K562 (cell line): Measurements from ENCODE around the gene AGL. TPM values are rescaled to one million over a fixed set of nuclear protein-coding genes. Genes with fewer than 3 reads are reported as not detected.

Experiments used
- ATAC-seq: fragments of 200-7000 bp; cut with Tn5 transposase; 3 replicates; pipeline ENCODE4 v1.9.1; 2020; ENCODE audit warnings: moderate library complexity
- BruUV-seq: library from RNA; stranded (reverse); fragments of 400-500 nt; replicated peaks from 2 replicates; lab custom pipeline; 2021; lab: Mats Ljungman, UMichigan
- CTCF ChIA-PET: fragments of 300-600 bp; formaldehyde crosslinking; extraction: SDS; loops from one replicate; lab custom pipeline; 2021; ENCODE audit warnings: low intra/inter-chr PET ratio; lab: Yijun Ruan, JAX
- POLR2A ChIA-PET: fragments of 300-600, 350-650 bp; sonication (Branson Sonifier 250); formaldehyde crosslinking; extraction: SDS; loops from one replicate; lab custom pipeline; 2021; ENCODE audit warnings: antibody characterized with exemption, inconsistent platforms; lab: Yijun Ruan, JAX
- DNase-seq, 4 experiments: peaks; one replicate each; pipeline versions ENCODE4 v3.0.0 to v3.0.0-alpha.2; 2011 to 2018; ENCODE audit warnings: low spot score in 3 of 4, mixed read lengths in 3 of 4; ENCODE audit errors: extremely low read depth in 1 of 4
- FAIRE-seq: peaks from 2 replicates; lab custom pipeline; 2011; peaks lifted over from hg19 to GRCh38; lab: Jason Lieb, UNC
- H2AFZ ChIP-seq: 2 replicates; pipeline ENCODE4 v1.6.0; 2011; ENCODE audit warnings: low read depth, low read length, control low read depth, inconsistent platforms
- H3K27ac ChIP-seq: fragments of 200-600 bp; 3 replicates; pipeline ENCODE4 v1.8.0; 2011; ENCODE audit warnings: low read depth, mild to moderate bottlenecking, control low read depth, inconsistent platforms, low read length, moderate library complexity, mixed read lengths; ENCODE audit errors: extremely low read depth
- H3K27me3 ChIP-seq, 2 experiments: fragments of 300-600 bp in 1 of 2; 2 replicates in 1 of 2; 3 replicates in 1 of 2; pipeline versions ENCODE4 v1.6.0 to v1.8.0; 2011; ENCODE audit warnings: inconsistent platforms in 2 of 2, low read length in 2 of 2, mild to moderate bottlenecking in 1 of 2, mixed read lengths in 1 of 2, moderate library complexity in 1 of 2; ENCODE audit not compliant: control insufficient read depth in 2 of 2, insufficient read depth in 2 of 2
- H3K36me3 ChIP-seq: fragments of 300-600 bp; 3 replicates; pipeline ENCODE4 v1.8.0; 2011; ENCODE audit warnings: mild to moderate bottlenecking, low read length, inconsistent platforms; ENCODE audit not compliant: control insufficient read depth, insufficient read depth
- H3K4me1 ChIP-seq, 2 experiments: fragments of 200-600 bp in 1 of 2; replicated peaks in 1 of 2; 2 replicates in 1 of 2; 3 replicates in 1 of 2; pipeline versions ENCODE4 v1.5.1 to v1.8.0; 2011; ENCODE audit warnings: inconsistent platforms in 2 of 2, low read length in 2 of 2, mild to moderate bottlenecking in 1 of 2, mixed read lengths in 1 of 2, moderate library complexity in 1 of 2; ENCODE audit not compliant: control insufficient read depth in 2 of 2, insufficient read depth in 2 of 2
- H3K4me2 ChIP-seq: 2 replicates; pipeline ENCODE4 v1.6.1; 2011; ENCODE audit warnings: low read length, control low read depth, inconsistent platforms, mixed read lengths; ENCODE audit not compliant: insufficient read depth
- H3K4me3 ChIP-seq: fragments of 200-600 bp; sonication (generic), shearing (Covaris generic); 2 replicates; pipeline ENCODE4 v1.5.1; 2016; ENCODE audit warnings: control low read depth, inconsistent platforms
- H3K79me2 ChIP-seq: fragments of 200-600 bp; 3 replicates; pipeline ENCODE4 v1.8.0; 2011; ENCODE audit warnings: low read length, inconsistent platforms; ENCODE audit not compliant: control insufficient read depth, insufficient read depth
- H3K9ac ChIP-seq, 2 experiments: 2 replicates each; pipeline versions ENCODE4 v1.6.0 to v1.6.1; 2011; ENCODE audit warnings: low read depth in 2 of 2, low read length in 2 of 2, control low read depth in 1 of 2, inconsistent platforms in 1 of 2, mild to moderate bottlenecking in 1 of 2, mixed read lengths in 1 of 2; ENCODE audit not compliant: insufficient read depth in 1 of 2
- H3K9me1 ChIP-seq: one replicate; pipeline ENCODE4 v1.6.0; 2011; ENCODE audit warnings: inconsistent platforms, mild to moderate bottlenecking, low read length, moderate library complexity; ENCODE audit not compliant: control insufficient read depth, insufficient read depth
- H3K9me3 ChIP-seq: replicated peaks from 2 replicates; pipeline ENCODE4 v1.5.1; 2011; ENCODE audit warnings: low read depth, low read length, inconsistent platforms; ENCODE audit not compliant: control insufficient read depth, insufficient read depth
- H4K20me1 ChIP-seq: replicated peaks from 2 replicates; pipeline ENCODE4 v1.6.1; 2011; ENCODE audit warnings: low read length, inconsistent platforms, mixed read lengths; ENCODE audit not compliant: control insufficient read depth, insufficient read depth
- CEBPG ChIP-seq, 3 experiments: fragments of 200-800 bp in 1 of 3; sonication (Bioruptor generic) in 1 of 3; sonication (generic) in 1 of 3; formaldehyde crosslinking in 1 of 3; IDR thresholded peaks in 2 of 3; conservative IDR thresholded peaks in 1 of 3; 2 replicates each; pipeline versions ENCODE4 v1.6.1 to v1.8.0; 2016 to 2022; ENCODE audit warnings: missing compliant biosample characterization in 2 of 3, missing genetic modification characterization in 2 of 3, mild to moderate bottlenecking in 1 of 3, missing genetic modification reagents in 1 of 3
- DDX20 ChIP-seq: fragments of 450-650 bp; IDR thresholded peaks from 2 replicates; pipeline ENCODE4 v1.6.1; 2016; ENCODE audit warnings: missing genetic modification characterization, low read depth, mild to moderate bottlenecking, missing compliant biosample characterization, moderate library complexity
- DNMT1 ChIP-seq: fragments of 450-650 bp; IDR thresholded peaks from 2 replicates; pipeline ENCODE4 v1.6.1; 2016; ENCODE audit warnings: antibody characterized with exemption, mild to moderate bottlenecking
- FOXA1 ChIP-seq: fragments of 450-650 bp; IDR thresholded peaks from 2 replicates; pipeline ENCODE4 v1.6.1; 2016; ENCODE audit warnings: mild to moderate bottlenecking, borderline replicate concordance
- KAT8 ChIP-seq: fragments of 450-650 bp; IDR thresholded peaks from 2 replicates; pipeline ENCODE4 v1.6.1; 2016; ENCODE audit warnings: low read depth, mild to moderate bottlenecking
- LCOR ChIP-seq: sonication (generic); formaldehyde crosslinking; IDR thresholded peaks from 2 replicates; pipeline ENCODE4 v1.8.0; 2022; ENCODE audit warnings: mild to moderate bottlenecking, missing genetic modification reagents
- NR2C1 ChIP-seq, 2 experiments: fragments of 450-650 bp; IDR thresholded peaks; 2 replicates each; pipeline ENCODE4 v1.6.1; 2017; ENCODE audit warnings: mild to moderate bottlenecking in 2 of 2, antibody characterized with exemption in 1 of 2, inconsistent platforms in 1 of 2, missing compliant biosample characterization in 1 of 2, missing genetic modification characterization in 1 of 2
- PRDM10 ChIP-seq: fragments of 450-650 bp; IDR thresholded peaks from 2 replicates; pipeline ENCODE4 v1.6.1; 2018; ENCODE audit not compliant: partially characterized antibody
- RCOR1 ChIP-seq, 2 experiments: IDR thresholded peaks; 2 replicates each; pipeline ENCODE4 v1.6.1; 2012; ENCODE audit warnings: low read depth in 2 of 2, low read length in 2 of 2, borderline replicate concordance in 1 of 2, improper control_type of control experiment in 1 of 2
- SMARCE1 ChIP-seq: fragments of 450-650 bp; IDR thresholded peaks from 2 replicates; pipeline ENCODE4 v1.7.1; 2016; ENCODE audit warnings: mild to moderate bottlenecking
- WGBS: fragments of 100-300 bp; shearing (Covaris generic); methylation state at CpG from one replicate; pipeline ENCODE4 v1.1.6; 2016; ENCODE audit warnings: low coverage, mixed read lengths; ENCODE audit not compliant: insufficient coverage; ENCODE audit errors: missing lambda C conversion rate; 5-methylcytosine and 5-hydroxymethylcytosine counted together
- in situ Hi-C: fragments of 300-500 bp; cut with MboI; formaldehyde crosslinking; loops from 4 replicates; pipeline ENCODE4 v1.15.0; 2018; ENCODE audit warnings: inconsistent platforms, mixed read lengths
- intact Hi-C: fragments of 100-400 bp; cut with micrococcal nuclease; formaldehyde crosslinking; loops from 2 replicates; pipeline ENCODE4 v1.14.2; 2022
- polyA plus RNA-seq, 8 experiments: library from polyadenylated mRNA; depleted of rRNA in 4 of 8; stranded (reverse) in 5 of 8; unstranded in 3 of 8; fragments of >200 nt; fragmentation: Nextera tagmentation in 2 of 8; fragmentation: Illumina TruSeq in 1 of 8; extraction: Ambion mirVana in 2 of 8; extraction: Trizol in 1 of 8; gene quantifications; 2 replicates each; pipeline versions ENCODE4 v1.2.1 to v1.2.3, GENCODE V29; 2011 to 2014; ENCODE audit warnings: inconsistent platforms in 1 of 8, missing spikeins in 1 of 8
- total RNA-seq, 7 experiments: library from RNA; depleted of rRNA in 6 of 7; stranded (reverse); fragments of >200 nt in 6 of 7; fragmentation: Illumina TruSeq in 2 of 7; extraction: Trizol in 2 of 7; gene quantifications; 2 replicates each; pipeline versions ENCODE4 v1.2.1 to v1.2.3, GENCODE V29; 2011 to 2021; ENCODE audit warnings: low replicate concordance in 1 of 7
- TF ChIP-seq, protein P1 (sequence below): fragments of 250-450 bp; sonication (Bioruptor Pico); IDR thresholded peaks from 2 replicates; pipeline ENCODE4 v1.4.0; 2020; ENCODE audit warnings: borderline replicate concordance
- TF ChIP-seq, protein P2 (sequence below): fragments of 250-450 bp; sonication (Bioruptor Pico); IDR thresholded peaks from 2 replicates; pipeline ENCODE4 v1.8.0; 2021; ENCODE audit warnings: borderline replicate concordance, mild to moderate bottlenecking, moderate library complexity; ENCODE audit not compliant: poor library complexity, severe bottlenecking

Gene AGL
- total and polyA plus RNA-seq, 9 of the 15 experiments (the other 6 are each of a cell fraction or from before 2014, with no cell fraction given), result 6.3 to 20.4 (median 12.4) TPM

DNA sequence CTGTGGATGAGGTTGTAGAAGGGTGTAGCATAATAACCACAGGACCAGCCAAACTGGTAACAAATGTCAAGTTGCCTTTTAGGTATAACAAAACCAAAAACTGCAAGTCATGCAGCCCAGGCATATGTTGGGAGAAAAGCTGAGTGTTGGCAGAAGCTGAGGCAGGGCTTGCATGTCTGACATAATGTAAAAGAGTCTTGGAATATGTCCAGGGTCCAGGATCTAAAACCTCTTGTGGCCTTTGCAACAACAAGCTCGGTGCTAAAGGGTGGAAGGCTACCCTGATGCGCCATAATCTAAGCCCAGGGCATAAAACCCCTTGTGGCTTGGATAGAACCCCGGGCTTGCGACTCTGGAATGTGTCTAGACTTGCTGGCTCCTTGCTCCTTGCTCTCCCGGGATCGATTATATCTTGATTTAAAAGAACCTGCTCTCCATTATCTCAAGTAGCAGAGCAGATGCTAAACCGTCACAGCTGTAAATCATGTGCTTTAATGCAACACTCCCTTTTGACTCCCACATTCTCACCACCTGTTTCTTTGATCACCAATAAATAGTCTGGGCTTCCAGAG is 93.1 kb downstream of the AGL start:
- Histone ChIP-seq H3K9me1 (no peaks in the 10 kb centered on the region), H2AFZ (peak overlapping the region; percentile 72), H3K27me3 (no peaks in the 10 kb centered on the region), H3K27ac (peak overlapping the region; percentile 71), H3K4me1 (peaks cover 0 to 20% of the 10 kb centered on the region in 2 experiments; a peak in 4 of 5 replicates), H3K9me3 (no peaks in the 10 kb centered on the region; the same call in 1 of the 2 replicates), H3K4me2 (peak overlapping the region; percentile 58), H3K36me3 (no peaks in the 10 kb centered on the region), H3K4me3 (no peak overlapping the region), H4K20me1 (no peaks in the 10 kb centered on the region), H3K9ac (0 out of 4 replicates have a peak overlapping the region, but pooled peaks of 1 of the 2 experiments have one; percentile 24), H3K79me2 (no peaks in the 10 kb centered on the region)
- DNase-seq (peak in 2 of 4 experiments; percentile 27 to 80), ATAC-seq (peak; percentile 79), FAIRE-seq (peak; percentile 87)
- intact Hi-C loops, result no loop called here
- no TSS peak for BruUV-seq
- in situ Hi-C loops, result no loop called here
- ChIA-PET CTCF (no interaction called here), POLR2A (interaction anchor here (0.5 to 1.5 kb wide), 6 partner anchors 13 to 1074 kb away, joined by 3 to 6 read pairs (median 4); partner anchors contain the start of gene SLC35A3)
- WGBS, result 1% methylated on average over 7 of the region's 7 CpGs
- TF ChIP-seq CEBPG (CRISPR knock-in tag; IDR thresholded peaks at IDR 0.05), result no peak
- no peak for TF ChIP-seq CEBPG (tag; conservative IDR thresholded peaks at IDR 0.05 in 1 of 2, IDR thresholded peaks at IDR 0.05 in 1 of 2)
- TF ChIP-seq LCOR (CRISPR knock-in tag), result no peak
- TF ChIP-seq NR2C1 (IDR thresholded peaks at IDR 0.05), result no peak
- 0 out of 2 replicates have a peak, but pooled peaks have one; percentile 12 for TF ChIP-seq NR2C1 (tag; IDR thresholded peaks at IDR 0.05)
- no peak for TF ChIP-seq KAT8
- peak; percentile 80 for TF ChIP-seq SMARCE1
- no peak for TF ChIP-seq FOXA1
- no peak for TF ChIP-seq DDX20 (tag)
- TF ChIP-seq DNMT1, result no peak
- TF ChIP-seq, protein P1, sequence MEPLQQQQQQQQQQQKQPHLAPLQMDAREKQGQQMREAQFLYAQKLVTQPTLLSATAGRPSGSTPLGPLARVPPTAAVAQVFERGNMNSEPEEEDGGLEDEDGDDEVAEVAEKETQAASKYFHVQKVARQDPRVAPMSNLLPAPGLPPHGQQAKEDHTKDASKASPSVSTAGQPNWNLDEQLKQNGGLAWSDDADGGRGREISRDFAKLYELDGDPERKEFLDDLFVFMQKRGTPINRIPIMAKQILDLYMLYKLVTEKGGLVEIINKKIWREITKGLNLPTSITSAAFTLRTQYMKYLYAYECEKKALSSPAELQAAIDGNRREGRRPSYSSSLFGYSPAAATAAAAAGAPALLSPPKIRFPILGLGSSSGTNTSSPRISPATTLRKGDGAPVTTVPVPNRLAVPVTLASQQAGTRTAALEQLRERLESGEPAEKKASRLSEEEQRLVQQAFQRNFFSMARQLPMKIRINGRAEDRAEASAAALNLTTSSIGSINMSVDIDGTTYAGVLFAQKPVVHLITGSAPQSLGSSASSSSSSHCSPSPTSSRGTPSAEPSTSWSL, result no peak
- TF ChIP-seq, protein P2, sequence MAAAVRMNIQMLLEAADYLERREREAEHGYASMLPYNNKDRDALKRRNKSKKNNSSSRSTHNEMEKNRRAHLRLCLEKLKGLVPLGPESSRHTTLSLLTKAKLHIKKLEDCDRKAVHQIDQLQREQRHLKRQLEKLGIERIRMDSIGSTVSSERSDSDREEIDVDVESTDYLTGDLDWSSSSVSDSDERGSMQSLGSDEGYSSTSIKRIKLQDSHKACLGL (CRISPR knock-in tag), result no peak
- peak in 1 of 2 experiments; percentile 77; a peak in 2 of 4 replicates for TF ChIP-seq RCOR1 (IDR thresholded peaks at IDR 0.05; ENCODE audit: borderline replicate concordance in 1 of 2, low read depth in 2 of 2, low read length in 2 of 2)
- no peak for TF ChIP-seq PRDM10
